B cell (primary cell): ENCODE data around the gene HMHB1. TPM values are rescaled to one million over a fixed set of nuclear protein-coding genes. Genes with fewer than 3 reads are reported as not detected.

Source experiments
- ATAC-seq: fragments of 200-7000 bp; cut with Tn5 transposase; one replicate; pipeline ENCODE4 v1.10.0; 2021; ENCODE audit warnings: low read depth, mild to moderate bottlenecking, moderate number of reproducible peaks, moderate library complexity
- CTCF ChIA-PET: fragments of 350-600 bp; sonication (Branson Sonifier 250); formaldehyde crosslinking; loops from one replicate; lab custom pipeline; 2021; ENCODE audit warnings: antibody characterized with exemption, inconsistent platforms; lab: Charles Lee
- POLR2A ChIA-PET: fragments of 350-600 bp; sonication (Branson Sonifier 250); formaldehyde crosslinking; loops from one replicate; lab custom pipeline; 2021; ENCODE audit warnings: antibody characterized with exemption; lab: Charles Lee
- DNase-seq: peaks from one replicate; pipeline ENCODE4 v3.0.0; 2013
- H2AFZ ChIP-seq: 2 replicates; pipeline ENCODE4 v1.6.1; 2012; ENCODE audit warnings: mild to moderate bottlenecking, low read depth, low read length; ENCODE audit not compliant: insufficient read depth, poor library complexity, severe bottlenecking
- H3K27ac ChIP-seq, 2 donors: 1 replicate in 1 of 2; 2 replicates in 1 of 2; pipeline ENCODE4 v1.5.1; 2012 to 2013; ENCODE audit warnings: low read length in 2 of 2, mild to moderate bottlenecking in 2 of 2, moderate library complexity in 1 of 2
- H3K27me3 ChIP-seq, 4 experiments: fragments of 200-600 bp in 1 of 4; sonication (generic) in 1 of 4; replicated peaks in 1 of 4; 1 replicate in 2 of 4; 2 replicates in 2 of 4; pipeline versions ENCODE4 v1.6.1 to v1.7.0; 2013 to 2016; ENCODE audit warnings: low read length in 3 of 4, mild to moderate bottlenecking in 2 of 4, mixed read lengths in 1 of 4, moderate library complexity in 1 of 4; ENCODE audit not compliant: insufficient read depth in 4 of 4, control insufficient read depth in 3 of 4; ENCODE audit errors: control extremely low read depth in 1 of 4
- H3K36me3 ChIP-seq, 2 experiments: replicated peaks in 1 of 2; 1 replicate in 1 of 2; 2 replicates in 1 of 2; pipeline versions ENCODE4 v1.6.1 to v1.7.1; 2013; ENCODE audit warnings: low read length in 1 of 2; ENCODE audit not compliant: insufficient read depth in 2 of 2, control insufficient read depth in 1 of 2; ENCODE audit errors: control extremely low read depth in 1 of 2, extremely low read depth in 1 of 2
- H3K4me1 ChIP-seq, 2 donors: fragments of 200-600 bp in 1 of 2; sonication (generic) in 1 of 2; 1 replicate in 1 of 2; 2 replicates in 1 of 2; pipeline versions ENCODE4 v1.5.1 to v1.6.1; 2013 to 2017; ENCODE audit warnings: low read length in 2 of 2; ENCODE audit not compliant: control insufficient read depth in 2 of 2, insufficient read depth in 2 of 2
- H3K4me2 ChIP-seq: replicated peaks from 2 replicates; pipeline ENCODE3; 2012; ENCODE audit warnings: mild to moderate bottlenecking, low read depth, low read length; ENCODE audit not compliant: poor library complexity, severe bottlenecking
- H3K4me3 ChIP-seq, 5 experiments: fragments of 200-600 bp in 1 of 5; sonication (generic) in 1 of 5; 1 replicate in 3 of 5; 2 replicates in 2 of 5; pipeline versions ENCODE4 v1.5.1 to v1.7.0; 2011 to 2016; ENCODE audit warnings: low read length in 4 of 5, mild to moderate bottlenecking in 4 of 5, low read depth in 2 of 5, control low read depth in 1 of 5, moderate library complexity in 1 of 5; ENCODE audit not compliant: insufficient read depth in 1 of 5; ENCODE audit errors: control extremely low read depth in 1 of 5, extremely low read depth in 1 of 5
- H3K79me2 ChIP-seq: fragments of 200-600 bp; sonication (generic); one replicate; pipeline ENCODE4 v1.6.0; 2016; ENCODE audit warnings: low read length; ENCODE audit not compliant: control insufficient read depth, insufficient read depth
- H3K9ac ChIP-seq: fragments of 200-600 bp; sonication (generic); 2 replicates; pipeline ENCODE4 v1.6.1; 2017; ENCODE audit warnings: mild to moderate bottlenecking, low read length, moderate library complexity
- H3K9me3 ChIP-seq, 3 donors: one replicate each; pipeline versions ENCODE4 v1.6.1 to v1.7.1; 2013; ENCODE audit warnings: low read length in 2 of 3; ENCODE audit not compliant: control insufficient read depth in 2 of 3, insufficient read depth in 1 of 3; ENCODE audit errors: control extremely low read depth in 1 of 3
- H4K20me1 ChIP-seq: 2 replicates; pipeline ENCODE4 v1.6.0; 2012; ENCODE audit warnings: mild to moderate bottlenecking, low read length; ENCODE audit not compliant: insufficient read depth, control insufficient read depth, poor library complexity, severe bottlenecking
- H3K27ac Mint-ChIP-seq: one replicate; pipeline ENCODE4 v1.8.0; 2021; ENCODE audit warnings: mixed read lengths
- H3K27me3 Mint-ChIP-seq: one replicate; pipeline ENCODE4 v1.8.0; 2021; ENCODE audit warnings: mixed read lengths
- H3K4me1 Mint-ChIP-seq: one replicate; pipeline ENCODE4 v1.8.0; 2021; ENCODE audit warnings: mixed read lengths
- H3K4me3 Mint-ChIP-seq: one replicate; pipeline ENCODE4 v1.8.0; 2021; ENCODE audit warnings: mixed read lengths
- H3K9me3 Mint-ChIP-seq: one replicate; pipeline ENCODE4 v1.8.0; 2022; ENCODE audit warnings: mixed read lengths; ENCODE audit not compliant: insufficient read depth
- EZH2 ChIP-seq: IDR thresholded peaks from 2 replicates; pipeline ENCODE4 v1.6.1; 2012; ENCODE audit warnings: borderline replicate concordance, low read depth, mild to moderate bottlenecking, moderate library complexity, low read length; ENCODE audit not compliant: insufficient read depth, poor library complexity, severe bottlenecking
- WGBS: methylation state at CpG from one replicate; pipeline ENCODE4 v1.1.5; 2013; ENCODE audit warnings: missing lambda C conversion rate; ENCODE audit not compliant: insufficient coverage; 5-methylcytosine and 5-hydroxymethylcytosine counted together
- intact Hi-C: fragments of 100-400 bp; cut with micrococcal nuclease; formaldehyde crosslinking; loops from one replicate; pipeline ENCODE4 v1.10.0; 2022
- polyA plus RNA-seq: library from polyadenylated mRNA; depleted of rRNA; stranded (reverse); fragments of >200 nt; gene quantifications from 2 replicates; pipeline ENCODE4 v1.2.3, GENCODE V29; 2012
- total RNA-seq, 2 donors: library from RNA; stranded (reverse); fragments of 120-200 nt in 1 of 2; gene quantifications; 1 replicate in 1 of 2; 2 replicates in 1 of 2; pipeline versions ENCODE4 v1.2.3 to v1.2.4, GENCODE V29; 2013 to 2022
- TF ChIP-seq, protein P1 (sequence below): fragments of 200-600 bp; IDR thresholded peaks from one replicate; pipeline ENCODE4 v1.8.0; 2022; ENCODE audit warnings: antibody characterized with exemption, mild to moderate bottlenecking

HMHB1 gene
- total and polyA plus RNA-seq, 2 donors (not counting 1 experiment from before 2014, with no cell fraction given) = not detected

DNA sequence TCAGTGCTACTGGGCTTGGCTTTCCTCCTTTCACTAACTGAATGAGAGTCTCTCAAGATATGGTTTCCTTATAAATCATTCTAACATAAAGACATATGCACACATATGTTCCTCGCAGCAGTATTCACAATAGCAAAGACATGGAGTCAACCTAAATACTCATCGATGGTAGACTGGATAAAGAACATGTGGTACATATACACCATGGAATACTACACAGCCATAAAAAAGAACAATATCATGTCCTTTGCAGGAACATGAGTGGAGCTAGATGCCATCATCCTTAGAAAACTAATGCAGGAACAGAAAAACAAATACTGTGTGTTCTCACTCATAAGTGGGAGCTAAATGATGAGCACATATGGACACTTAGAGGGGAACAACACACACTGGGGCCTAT, 32.5 kb upstream of the HMHB1 start:
- Histone ChIP-seq H3K4me1 (no peaks in the 10 kb centered on the region), H3K9ac (no peak overlapping the region), H3K9me3 (peaks cover 0 to 2% (median 0%) of the 10 kb centered on the region in 3 donors), H4K20me1 (no peaks in the 10 kb centered on the region), H3K36me3 (no peaks in the 10 kb centered on the region), H2AFZ (no peak overlapping the region), H3K4me2 (no peak overlapping the region), H3K79me2 (no peaks in the 10 kb centered on the region), H3K4me3 (no peak overlapping the region), H3K27ac (no peak overlapping the region), H3K27me3 (no peaks in the 10 kb centered on the region)
- ATAC-seq (no peak), DNase-seq (no peak)
- CTCF ChIA-PET = no interaction called here
- H3K9me3 Mint-ChIP-seq = peaks cover 8% of the 10 kb centered on the region
- intact Hi-C loops = no loop called here
- no peaks in the 10 kb centered on the region for H3K27me3 Mint-ChIP-seq
- no peak overlapping the region for H3K27ac Mint-ChIP-seq
- POLR2A ChIA-PET = no interaction called here
- no peak for TF ChIP-seq EZH2
- TF ChIP-seq, protein P1, sequence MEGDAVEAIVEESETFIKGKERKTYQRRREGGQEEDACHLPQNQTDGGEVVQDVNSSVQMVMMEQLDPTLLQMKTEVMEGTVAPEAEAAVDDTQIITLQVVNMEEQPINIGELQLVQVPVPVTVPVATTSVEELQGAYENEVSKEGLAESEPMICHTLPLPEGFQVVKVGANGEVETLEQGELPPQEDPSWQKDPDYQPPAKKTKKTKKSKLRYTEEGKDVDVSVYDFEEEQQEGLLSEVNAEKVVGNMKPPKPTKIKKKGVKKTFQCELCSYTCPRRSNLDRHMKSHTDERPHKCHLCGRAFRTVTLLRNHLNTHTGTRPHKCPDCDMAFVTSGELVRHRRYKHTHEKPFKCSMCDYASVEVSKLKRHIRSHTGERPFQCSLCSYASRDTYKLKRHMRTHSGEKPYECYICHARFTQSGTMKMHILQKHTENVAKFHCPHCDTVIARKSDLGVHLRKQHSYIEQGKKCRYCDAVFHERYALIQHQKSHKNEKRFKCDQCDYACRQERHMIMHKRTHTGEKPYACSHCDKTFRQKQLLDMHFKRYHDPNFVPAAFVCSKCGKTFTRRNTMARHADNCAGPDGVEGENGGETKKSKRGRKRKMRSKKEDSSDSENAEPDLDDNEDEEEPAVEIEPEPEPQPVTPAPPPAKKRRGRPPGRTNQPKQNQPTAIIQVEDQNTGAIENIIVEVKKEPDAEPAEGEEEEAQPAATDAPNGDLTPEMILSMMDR = no peak
- no peaks in the 10 kb centered on the region for H3K4me1 Mint-ChIP-seq
- WGBS = no CpG with 5 or more reads among the region's 2 CpGs
- H3K4me3 Mint-ChIP-seq = no peak overlapping the region

DNA sequence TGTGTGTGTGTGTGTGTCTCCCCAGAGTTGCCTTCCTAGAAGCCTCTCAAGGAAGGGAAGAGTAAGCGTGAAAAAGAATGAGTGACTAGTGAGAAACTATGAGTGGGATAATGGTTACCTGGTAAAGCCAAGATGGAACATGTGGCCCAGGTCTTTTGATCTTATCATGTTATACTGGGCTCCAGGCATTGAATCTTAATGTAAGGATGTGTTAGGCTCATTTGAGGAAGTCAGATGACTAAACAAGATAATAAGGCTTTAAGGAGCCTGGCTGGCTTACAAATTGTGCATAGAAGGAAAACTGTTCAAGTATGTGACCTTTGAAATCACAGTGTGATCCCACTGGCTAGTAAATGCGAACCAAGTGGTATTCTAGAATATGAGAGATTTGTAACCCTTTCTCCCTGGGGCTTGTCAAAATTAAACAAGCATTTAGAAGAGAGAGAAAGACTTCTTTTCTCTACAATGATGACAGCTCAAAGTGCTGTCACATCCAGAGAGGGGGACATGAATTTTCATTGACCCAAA, 29.9 kb upstream of the HMHB1 start:
- Histone ChIP-seq H3K79me2 (no peaks in the 10 kb centered on the region), H3K9ac (no peak overlapping the region), H3K27ac (no peak overlapping the region), H3K4me1 (no peaks in the 10 kb centered on the region), H3K27me3 (no peaks in the 10 kb centered on the region), H3K4me2 (no peak overlapping the region), H3K9me3 (peaks cover 0 to 2% (median 0%) of the 10 kb centered on the region in 3 donors), H2AFZ (peak overlapping the region; percentile 29), H3K4me3 (no peak overlapping the region), H4K20me1 (no peaks in the 10 kb centered on the region), H3K36me3 (no peaks in the 10 kb centered on the region)
- peaks cover 2% of the 10 kb centered on the region for H3K4me1 Mint-ChIP-seq
- CTCF ChIA-PET = no interaction called here
- no peak for ATAC-seq
- H3K27me3 Mint-ChIP-seq = no peaks in the 10 kb centered on the region
- no peak overlapping the region for H3K27ac Mint-ChIP-seq
- POLR2A ChIA-PET = interaction anchor here (0.6 kb wide), 1 partner anchor 755 kb away, joined by 5 read pairs; no protein-coding TSS in a partner anchor
- no peak for TF ChIP-seq EZH2
- TF ChIP-seq, protein P1 = no peak
- 80% methylated on average over 1 of the region's 2 CpGs for WGBS
- peaks cover 8% of the 10 kb centered on the region for H3K9me3 Mint-ChIP-seq
- intact Hi-C loops = no loop called here
- H3K4me3 Mint-ChIP-seq = no peak overlapping the region
- no peak for DNase-seq
